Stimulated activated CD4-positive, alpha-beta T cell treated with anti-CD3 and anti-CD28 coated beads, Interleukin-1b, Interleukin-23, amount 100 ng/mL, for 4 hours (primary cell): ENCODE measurements around the gene PLEKHA5.

ENCODE experiments used
- DNase-seq, 2 donors: peaks; one replicate each; pipeline ENCODE4 v3.0.0-alpha.2; 2020; ENCODE audit warnings: low read depth in 2 of 2

The PLEKHA5 gene

GRCh38 chr12:19199332-19199731, 69.8 kb downstream of the PLEKHA5 start:
- DNase-seq, result no peak

GRCh38 chr12:19200261-19200660, 70.7 kb downstream of the PLEKHA5 start:
- no peak for DNase-seq

- DNase-seq, result no peak
Observed at GRCh38 chr12:19201661-19202060, 72.1 kb downstream of the PLEKHA5 start.

- DNase-seq, result no peak
Observed at GRCh38 chr12:19203013-19203412, 73.5 kb downstream of the PLEKHA5 start.

GRCh38 chr12:19203539-19204506, 74.3 kb downstream of the PLEKHA5 start:
- no peak for DNase-seq

GRCh38 chr12:19205120-19205519, 75.6 kb downstream of the PLEKHA5 start:
- DNase-seq, result no peak

GRCh38 chr12:19206493-19207077, 77.1 kb downstream of the PLEKHA5 start:
- no peak for DNase-seq

GRCh38 chr12:19208456-19208855, 78.9 kb downstream of the PLEKHA5 start:
- DNase-seq, result no peak

GRCh38 chr12:19209661-19210060, 80.1 kb downstream of the PLEKHA5 start:
- DNase-seq, result no peak

GRCh38 chr12:19211802-19212201, 82.3 kb downstream of the PLEKHA5 start:
- DNase-seq, result no peak

- no peak for DNase-seq
Observed at GRCh38 chr12:19212245-19212644, 82.7 kb downstream of the PLEKHA5 start.

GRCh38 chr12:19214020-19214419, 84.5 kb downstream of the PLEKHA5 start:
- DNase-seq, result no peak

- DNase-seq, result no peak
Observed at GRCh38 chr12:19215115-19215514, 85.6 kb downstream of the PLEKHA5 start.

- no peak for DNase-seq
Observed at GRCh38 chr12:19217446-19217845, 87.9 kb downstream of the PLEKHA5 start.

- no peak for DNase-seq
Observed at GRCh38 chr12:19220205-19220604, 90.7 kb downstream of the PLEKHA5 start.

- DNase-seq, result no peak
Observed at GRCh38 chr12:19220852-19221466, 91.4 kb downstream of the PLEKHA5 start.

GRCh38 chr12:19222558-19222957, 93.0 kb downstream of the PLEKHA5 start:
- no peak for DNase-seq

- no peak for DNase-seq
Observed at GRCh38 chr12:19223018-19223417, 93.5 kb downstream of the PLEKHA5 start.

- no peak for DNase-seq
Observed at GRCh38 chr12:19223695-19224094, 94.2 kb downstream of the PLEKHA5 start.

- no peak for DNase-seq
Observed at GRCh38 chr12:19224746-19225145, 95.2 kb downstream of the PLEKHA5 start.

- no peak for DNase-seq
Observed at GRCh38 chr12:19227190-19227879, 97.8 kb downstream of the PLEKHA5 start.

GRCh38 chr12:19227880-19228210, 98.3 kb downstream of the PLEKHA5 start:
- DNase-seq, result no peak
